ENCODE measurements around the gene RETREG2. TPM values are rescaled to one million over a fixed set of nuclear protein-coding genes. Genes with fewer than 3 reads are reported as not detected.

Gene RETREG2
- total RNA-seq, 4 donors from 2014 or later: 88.7 to 110 (median 98.3) TPM

GRCh38 chr2:219169930-219170654 lies 8.0 kb upstream of the RETREG2 start, which contains the start of gene SLC23A3:
TSS of gene SLC23A3 (minus strand) at chr2:219170029. CDS start at chr2:219169984, 45 bp downstream.
- DNase-seq (ENCODE audit: low spot score in 2 of 2): peak in 1 of 2 donors; percentile 42
- intact Hi-C loops (cut with DNase I; ENCODE audit: low total_unique reads): no loop called here

GRCh38 chr2:219171231-219171651 lies 6.8 kb upstream of the RETREG2 start:
- peak; percentile 85 to 94 for DNase-seq (ENCODE audit: low spot score in 2 of 2)
- TF ChIP-seq POLR2A (IDR thresholded peaks at IDR 0.05) (no peak), CTCF (IDR thresholded peaks at IDR 0.05) (no peak)
- intact Hi-C loops (cut with DNase I; ENCODE audit: low total_unique reads): no loop called here
- 14 to 28% methylated on average over 6 of the region's 6 CpGs for WGBS, 2 donors
- H3K4me3 ChIP-seq (ENCODE audit: low read depth, poor library complexity, severe bottlenecking): no peak overlapping the region

More at GRCh38 chr2:219169930-219170654, 8.0 kb upstream of the RETREG2 start, which contains the start of gene SLC23A3:
- no peak for TF ChIP-seq CTCF (IDR thresholded peaks at IDR 0.05)
- no peak for TF ChIP-seq POLR2A (IDR thresholded peaks at IDR 0.05)
- 85 to 92% methylated on average over 10 of the region's 10 CpGs for WGBS, 2 donors
- no peak within 1 kb of the TSS for H3K4me3 ChIP-seq (ENCODE audit: low read depth, poor library complexity, severe bottlenecking)

GRCh38 chr2:219172231-219173154 lies 5.6 kb upstream of the RETREG2 start:
- no peak for TF ChIP-seq CTCF (IDR thresholded peaks at IDR 0.05)
- TF ChIP-seq POLR2A (IDR thresholded peaks at IDR 0.05): no peak
- 82 to 91% methylated on average over 15 to 16 of the region's 16 CpGs for WGBS, 2 donors
- no peak overlapping the region for H3K4me3 ChIP-seq (ENCODE audit: low read depth, poor library complexity, severe bottlenecking)
- intact Hi-C loops (cut with DNase I; ENCODE audit: low total_unique reads): no loop called here
- DNase-seq (ENCODE audit: low spot score in 2 of 2): peak in 1 of 2 donors; percentile 77

- WGBS, 2 donors: 88 to 89% methylated on average over 6 of the region's 6 CpGs
- H3K4me3 ChIP-seq (ENCODE audit: low read depth, poor library complexity, severe bottlenecking): no peak overlapping the region
- TF ChIP-seq POLR2A (IDR thresholded peaks at IDR 0.05) (no peak), CTCF (IDR thresholded peaks at IDR 0.05) (no peak)
- peak in 1 of 2 donors; percentile 34 for DNase-seq (ENCODE audit: low spot score in 2 of 2)
- intact Hi-C loops (cut with DNase I; ENCODE audit: low total_unique reads): no loop called here
Observed at GRCh38 chr2:219173176-219173575, 4.9 kb upstream of the RETREG2 start.

GRCh38 chr2:219174146-219174545 lies 3.9 kb upstream of the RETREG2 start:
- TF ChIP-seq CTCF (IDR thresholded peaks at IDR 0.05): no peak
- no peak for TF ChIP-seq POLR2A (IDR thresholded peaks at IDR 0.05)
- DNase-seq (ENCODE audit: low spot score in 2 of 2): no peak
- WGBS, 2 donors: 84 to 85% methylated on average over 3 of the region's 3 CpGs
- intact Hi-C loops (cut with DNase I; ENCODE audit: low total_unique reads): no loop called here
- H3K4me3 ChIP-seq (ENCODE audit: low read depth, poor library complexity, severe bottlenecking): no peak overlapping the region

Measured in lower leg skin (tissue), 4 donors.